Measurements from ENCODE around the gene TNS3.

The TNS3 gene

GRCh38 chr7:47521816-47522561 lies 59.9 kb downstream of the TNS3 start:
- no peak for DNase-seq (ENCODE audit: low read depth in 2 of 2)

DNA sequence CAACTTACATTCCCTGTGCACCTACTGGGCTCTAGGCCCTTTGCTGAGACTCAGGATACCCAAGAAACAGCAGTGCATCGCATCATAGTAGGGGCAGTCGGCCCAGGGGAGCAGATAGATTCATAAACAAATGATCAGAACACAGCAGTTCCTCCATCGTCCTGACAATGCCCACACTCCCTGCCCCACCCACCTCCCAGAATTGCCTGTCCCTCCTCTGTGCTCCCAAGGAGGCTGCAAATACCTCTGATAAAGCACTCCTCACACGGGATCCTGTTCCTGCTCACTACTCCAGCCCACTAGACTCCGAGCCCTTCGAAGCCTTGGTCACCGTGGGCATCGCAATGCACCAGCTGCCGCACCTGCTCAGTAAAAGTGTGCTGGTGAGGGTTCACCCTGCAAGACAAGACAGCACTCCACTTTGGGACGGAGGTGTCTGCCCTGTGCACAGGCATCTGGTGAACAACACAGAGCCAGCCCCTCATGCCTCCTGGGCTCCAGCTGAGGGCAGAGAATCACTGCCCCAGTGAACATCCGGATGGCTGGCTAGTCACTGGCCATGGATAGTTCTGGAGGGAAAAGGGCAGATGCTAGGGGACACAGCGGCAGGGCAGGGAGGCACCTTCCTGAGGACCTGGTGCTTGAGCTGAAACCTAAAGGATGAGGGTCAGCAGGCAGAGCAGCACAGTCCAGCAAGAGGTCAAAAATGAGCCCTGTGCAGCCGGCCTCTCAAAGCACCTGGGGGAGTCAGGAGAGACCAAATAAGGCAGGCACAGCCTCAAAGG lies 60.7 kb downstream of the TNS3 start:
- no peak for DNase-seq (ENCODE audit: low read depth in 2 of 2)

- DNase-seq (ENCODE audit: low read depth in 2 of 2) = no peak
Measured at GRCh38 chr7:47520406-47520805, 61.5 kb downstream of the TNS3 start.

- DNase-seq (ENCODE audit: low read depth in 2 of 2) = no peak
Measured at GRCh38 chr7:47518827-47519226, 63.1 kb downstream of the TNS3 start.

DNA sequence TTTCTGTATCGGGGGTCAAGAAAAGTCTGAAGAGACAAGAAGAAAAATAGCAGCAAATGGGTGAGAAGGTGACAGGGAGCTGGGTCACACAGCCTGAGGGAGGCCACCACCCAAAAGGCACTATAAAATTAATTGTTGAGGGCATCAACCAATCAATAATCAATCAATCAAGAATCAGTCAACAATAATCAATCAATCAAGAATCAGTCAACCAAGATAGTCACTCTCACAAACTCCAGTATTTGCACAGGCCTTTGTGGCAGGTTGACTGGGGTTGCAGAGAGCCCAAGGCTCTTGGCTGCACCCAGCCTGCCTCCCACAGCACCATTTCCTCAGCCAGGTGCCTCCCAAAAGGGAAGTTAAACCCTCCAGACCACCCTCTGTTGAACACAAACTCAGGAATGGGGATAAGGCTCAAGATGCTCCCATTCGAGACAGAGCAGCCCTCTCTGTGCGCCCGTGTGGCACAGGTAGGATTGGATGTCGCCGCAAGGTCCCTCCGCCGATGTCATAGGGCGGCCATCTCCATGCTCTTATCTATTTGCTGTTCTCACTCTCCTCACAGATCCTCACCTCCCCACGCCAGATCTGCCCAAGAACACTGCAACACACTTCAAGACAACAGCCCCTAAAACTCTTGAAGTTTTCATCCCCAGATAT lies 64.0 kb downstream of the TNS3 start:
- no peak for DNase-seq (ENCODE audit: low read depth in 2 of 2)

DNA sequence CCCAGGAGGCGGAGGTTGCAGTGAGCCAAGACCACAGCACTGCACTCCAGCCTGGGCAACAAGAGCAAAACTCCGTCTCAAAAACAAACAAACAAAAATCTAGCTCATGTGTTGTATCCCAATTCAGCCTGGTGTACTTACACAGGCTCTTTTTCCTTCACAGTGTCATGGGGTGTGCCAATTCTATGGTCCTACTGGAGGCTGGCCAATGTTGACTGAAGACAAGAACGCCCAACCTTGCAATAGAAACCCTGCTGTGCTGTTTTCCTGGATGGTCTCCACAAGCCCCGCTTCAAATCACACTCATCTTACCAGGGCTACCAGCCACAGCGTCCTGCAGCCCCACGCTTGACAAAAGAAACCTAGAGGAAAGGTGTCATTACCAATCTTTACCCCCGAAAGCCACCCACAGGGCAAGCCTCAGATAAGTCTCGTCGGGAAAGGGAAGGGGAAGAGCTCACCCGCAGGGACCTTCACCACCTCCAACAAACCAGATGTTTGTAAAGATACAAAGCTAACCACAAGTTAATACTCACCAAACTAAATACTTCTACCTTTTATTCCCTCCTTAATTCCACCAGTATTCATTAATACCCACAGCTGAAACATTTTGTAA lies 64.8 kb downstream of the TNS3 start:
- no peak for DNase-seq (ENCODE audit: low read depth in 2 of 2)

GRCh38 chr7:47516386-47516785 lies 65.5 kb downstream of the TNS3 start:
- no peak for DNase-seq (ENCODE audit: low read depth in 2 of 2)

- no peak for DNase-seq (ENCODE audit: low read depth in 2 of 2)
Measured at GRCh38 chr7:47515305-47515834, 66.5 kb downstream of the TNS3 start.

GRCh38 chr7:47514818-47515217 lies 67.1 kb downstream of the TNS3 start:
- DNase-seq (ENCODE audit: low read depth in 2 of 2) = no peak

DNA sequence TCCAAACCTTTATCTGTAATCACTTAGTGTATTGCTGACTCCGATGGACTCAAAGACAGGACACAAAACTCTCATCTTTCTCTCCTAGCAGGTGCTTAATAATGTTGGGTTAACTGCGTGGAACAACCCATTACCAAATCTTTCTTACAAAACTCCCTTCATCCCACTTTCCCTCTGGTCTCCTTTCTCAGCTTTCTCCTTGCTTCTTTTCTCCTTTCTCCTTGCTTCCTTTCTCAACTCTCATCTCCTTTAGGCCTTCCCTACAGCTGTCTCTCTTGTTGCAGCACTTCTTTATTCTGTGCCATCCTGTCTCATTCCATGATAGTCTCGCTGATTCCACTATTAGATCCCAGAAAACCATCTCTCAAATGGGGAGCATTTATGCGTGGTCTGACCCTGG lies 67.5 kb downstream of the TNS3 start:
- DNase-seq (ENCODE audit: low read depth in 2 of 2) = no peak

DNA sequence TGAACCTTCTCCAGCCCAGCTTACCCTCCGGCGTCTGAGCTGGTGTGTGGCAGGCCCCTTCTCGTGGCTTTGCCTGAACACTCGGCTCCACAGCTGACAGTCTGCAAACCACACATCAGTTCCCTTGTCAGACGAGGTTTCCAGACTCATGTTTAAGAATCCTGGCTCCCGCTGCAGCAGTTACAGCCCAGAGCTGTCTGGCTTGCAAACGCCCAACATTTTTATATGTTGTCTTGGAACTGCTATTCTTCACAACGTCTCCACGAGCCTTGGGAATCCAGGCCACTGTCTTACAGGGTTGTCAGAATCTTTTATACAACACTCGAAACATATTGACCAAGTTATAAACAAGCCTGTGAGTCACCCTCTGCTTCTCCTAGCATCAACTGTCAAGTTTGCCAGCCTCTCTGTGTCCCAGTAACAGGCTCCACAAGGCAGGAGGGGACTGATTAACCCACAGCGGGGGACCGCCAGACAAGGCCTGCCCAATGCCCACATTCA lies 68.1 kb downstream of the TNS3 start:
- no peak for DNase-seq (ENCODE audit: low read depth in 2 of 2)

DNA sequence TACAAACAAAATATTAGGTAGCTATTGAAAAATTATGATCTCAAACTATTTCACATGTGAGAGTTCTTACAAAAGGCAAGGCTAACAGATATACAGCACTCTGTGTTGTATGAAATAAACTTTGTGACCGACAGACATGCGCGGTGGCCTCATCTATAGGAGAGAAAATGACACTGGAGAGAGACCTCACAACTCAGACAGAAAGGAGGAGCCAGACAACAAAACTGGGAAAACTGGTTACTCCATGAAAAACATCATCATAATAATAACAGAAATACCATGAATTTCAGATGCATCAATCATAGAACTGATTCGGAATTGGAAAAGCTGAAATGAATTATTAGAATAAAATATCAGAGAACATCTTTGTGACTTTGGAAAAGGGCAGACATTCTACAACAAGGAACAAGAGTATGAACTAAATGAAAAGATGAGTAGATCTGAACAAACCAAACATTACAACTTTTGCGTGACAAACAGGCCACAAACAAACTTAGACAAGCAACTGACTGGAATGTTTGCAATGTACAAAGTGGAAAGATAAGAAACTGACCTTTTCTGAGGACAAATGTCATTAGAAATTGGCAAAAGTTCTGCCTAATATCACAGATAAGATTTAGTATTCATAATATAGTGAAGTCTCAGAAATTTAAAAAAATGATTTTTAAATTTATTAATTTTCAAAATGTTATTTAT lies 69.3 kb downstream of the TNS3 start:
- DNase-seq (ENCODE audit: low read depth in 2 of 2) = no peak

GRCh38 chr7:47511699-47512370 lies 70.1 kb downstream of the TNS3 start:
- DNase-seq (ENCODE audit: low read depth in 2 of 2) = no peak

GRCh38 chr7:47510786-47511185 lies 71.1 kb downstream of the TNS3 start:
- DNase-seq (ENCODE audit: low read depth in 2 of 2) = no peak

- DNase-seq (ENCODE audit: low read depth in 2 of 2) = no peak
Measured at GRCh38 chr7:47510192-47510591, 71.7 kb downstream of the TNS3 start.

- DNase-seq (ENCODE audit: low read depth in 2 of 2) = no peak
Measured at GRCh38 chr7:47509571-47509970, 72.3 kb downstream of the TNS3 start.

- DNase-seq (ENCODE audit: low read depth in 2 of 2) = no peak
Measured at GRCh38 chr7:47508389-47509380, 73.2 kb downstream of the TNS3 start.

DNA sequence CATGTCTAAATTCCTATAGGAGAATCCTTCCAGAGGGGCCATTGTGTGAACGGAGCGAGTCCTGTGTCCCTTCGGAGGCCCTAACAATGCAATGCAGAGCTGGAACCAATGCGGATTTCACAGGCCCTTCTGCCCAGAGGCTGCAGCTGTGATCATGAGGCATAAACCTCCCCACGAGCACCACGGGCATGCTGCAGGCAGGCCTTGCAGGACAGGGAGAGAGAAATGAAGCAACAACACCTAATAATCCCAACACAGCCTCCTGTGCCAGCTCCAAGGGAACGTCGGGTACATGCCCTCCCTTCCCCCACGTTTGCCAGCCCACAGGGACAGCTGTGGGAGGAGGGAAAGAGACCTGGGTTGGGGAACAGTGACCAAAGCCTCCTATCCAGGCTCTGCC lies 74.4 kb downstream of the TNS3 start:
- DNase-seq (ENCODE audit: low read depth in 2 of 2) = no peak
